Tibial nerve (tissue), 4 donors: ENCODE data around the gene CAPZA2.

Source experiments
- EP300 ChIP-seq, 2 donors: sonication (generic); formaldehyde crosslinking; IDR thresholded peaks; one replicate each; pipeline ENCODE4 v1.6.1; 2017; ENCODE audit warnings: antibody characterized with exemption in 2 of 2, mild to moderate bottlenecking in 1 of 2
- POLR2A ChIP-seq, 2 donors: fragments of 450-650 bp; IDR thresholded peaks; one replicate each; pipeline ENCODE4 v1.6.1; 2017; ENCODE audit warnings: antibody characterized with exemption in 2 of 2, mild to moderate bottlenecking in 2 of 2, moderate library complexity in 2 of 2
- TF ChIP-seq, protein P1 (sequence below), 5 experiments: fragments of 200-600 bp in 3 of 5; fragments of 450-650 bp in 2 of 5; sonication (generic) in 3 of 5; IDR thresholded peaks; one replicate each; pipeline ENCODE4 v1.5.1; 2016 to 2019; ENCODE audit warnings: antibody characterized with exemption in 5 of 5, mild to moderate bottlenecking in 3 of 5, moderate library complexity in 2 of 5

DNA sequence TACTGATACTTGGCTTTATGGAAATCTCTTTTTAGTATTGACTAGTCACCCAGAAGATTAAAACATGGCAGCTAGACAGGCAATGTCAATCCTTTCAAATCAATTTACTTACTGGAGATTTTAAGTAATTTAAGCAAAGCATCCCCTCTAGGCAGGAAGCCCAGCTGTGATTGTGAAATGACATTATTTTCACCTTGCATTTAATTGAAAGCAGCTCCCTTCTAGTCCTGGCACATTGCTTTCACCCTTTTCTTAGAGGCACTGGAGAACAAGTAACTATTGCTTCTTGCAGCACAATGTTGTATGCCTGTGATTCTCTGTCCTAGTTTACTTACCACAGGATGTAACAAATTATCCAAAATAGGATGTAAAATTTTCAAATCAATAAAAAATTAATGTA is 104.2 kb downstream of the CAPZA2 start:
- TF ChIP-seq POLR2A (IDR thresholded peaks at IDR 0.05) (no peak), EP300 (IDR thresholded peaks at IDR 0.05) (no peak)
- TF ChIP-seq, protein P1, sequence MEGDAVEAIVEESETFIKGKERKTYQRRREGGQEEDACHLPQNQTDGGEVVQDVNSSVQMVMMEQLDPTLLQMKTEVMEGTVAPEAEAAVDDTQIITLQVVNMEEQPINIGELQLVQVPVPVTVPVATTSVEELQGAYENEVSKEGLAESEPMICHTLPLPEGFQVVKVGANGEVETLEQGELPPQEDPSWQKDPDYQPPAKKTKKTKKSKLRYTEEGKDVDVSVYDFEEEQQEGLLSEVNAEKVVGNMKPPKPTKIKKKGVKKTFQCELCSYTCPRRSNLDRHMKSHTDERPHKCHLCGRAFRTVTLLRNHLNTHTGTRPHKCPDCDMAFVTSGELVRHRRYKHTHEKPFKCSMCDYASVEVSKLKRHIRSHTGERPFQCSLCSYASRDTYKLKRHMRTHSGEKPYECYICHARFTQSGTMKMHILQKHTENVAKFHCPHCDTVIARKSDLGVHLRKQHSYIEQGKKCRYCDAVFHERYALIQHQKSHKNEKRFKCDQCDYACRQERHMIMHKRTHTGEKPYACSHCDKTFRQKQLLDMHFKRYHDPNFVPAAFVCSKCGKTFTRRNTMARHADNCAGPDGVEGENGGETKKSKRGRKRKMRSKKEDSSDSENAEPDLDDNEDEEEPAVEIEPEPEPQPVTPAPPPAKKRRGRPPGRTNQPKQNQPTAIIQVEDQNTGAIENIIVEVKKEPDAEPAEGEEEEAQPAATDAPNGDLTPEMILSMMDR (IDR thresholded peaks at IDR 0.05), result no peak
